NCI-H1694 treated with DMSO at 0.1 percent for 48 hours (cell line): ENCODE measurements around the gene UROC1.
"Not testable (repeated sequence)": the region's sequence is repeated elsewhere in the genome, so short reads cannot be mapped to it uniquely, and the experiment has no call there.

Source experiments
- DNase-seq: peaks from one replicate; lab custom pipeline; 2025; lab: John Stamatoyannopoulos, UW

UROC1 gene

GRCh38 chr3:126546549-126547239, 29.1 kb upstream of the UROC1 start:
- DNase-seq: no peak

- DNase-seq: no peak
These were observed 28.4 kb upstream of the UROC1 start for GRCh38 chr3:126546013-126546412.

- DNase-seq: no peak
These were observed 28.0 kb upstream of the UROC1 start for GRCh38 chr3:126545544-126545943.

- DNase-seq: no peak
These were observed 27.2 kb upstream of the UROC1 start for GRCh38 chr3:126544596-126545281.

- no peak for DNase-seq
These were observed 26.0 kb upstream of the UROC1 start for GRCh38 chr3:126543457-126544061.

GRCh38 chr3:126542340-126543241, 25.0 kb upstream of the UROC1 start:
- DNase-seq: no peak

- DNase-seq: no peak
These were observed 24.2 kb upstream of the UROC1 start for GRCh38 chr3:126541628-126542339.

GRCh38 chr3:126540951-126541627, 23.5 kb upstream of the UROC1 start:
- DNase-seq: no peak

- no peak for DNase-seq
These were observed 22.8 kb upstream of the UROC1 start for GRCh38 chr3:126540342-126540849.

GRCh38 chr3:126539558-126540250, 22.1 kb upstream of the UROC1 start:
- no peak for DNase-seq

GRCh38 chr3:126538966-126539365, 21.4 kb upstream of the UROC1 start:
- no peak for DNase-seq

GRCh38 chr3:126538316-126538715, 20.7 kb upstream of the UROC1 start:
- DNase-seq: no peak

- DNase-seq: no peak
These were observed 20.2 kb upstream of the UROC1 start for GRCh38 chr3:126537730-126538281.

GRCh38 chr3:126537116-126537729, 19.6 kb upstream of the UROC1 start:
- DNase-seq: no peak

- DNase-seq: no peak
These were observed 18.6 kb upstream of the UROC1 start for GRCh38 chr3:126536126-126536525.

GRCh38 chr3:126535636-126536035, 18.1 kb upstream of the UROC1 start:
- no peak for DNase-seq

- not testable (repeated sequence) for DNase-seq
These were observed 17.1 kb upstream of the UROC1 start for GRCh38 chr3:126534716-126535115.

- DNase-seq: no peak
These were observed 15.9 kb upstream of the UROC1 start for GRCh38 chr3:126533506-126533905.

GRCh38 chr3:126531051-126531330, 13.4 kb upstream of the UROC1 start:
- no peak for DNase-seq
